ENCODE data around the gene BICRA.

BICRA gene

GRCh38 chr19:47657719-47658118 is 48.8 kb downstream of the BICRA start:
- peaks cover 0 to 6% (median 5%) of the 10 kb centered on the region in 3 donors for H3K36me3 ChIP-seq

GRCh38 chr19:47658431-47659348 is 49.8 kb downstream of the BICRA start:
- no peak overlapping the region for H3K27ac ChIP-seq
- H3K36me3 ChIP-seq, result peaks cover 0 to 6% (median under 1%) of the 10 kb centered on the region in 3 donors
- TF ChIP-seq CTCF (IDR thresholded peaks at IDR 0.05), result no peak
- intact Hi-C loops (cut with DNase I; ENCODE audit: low total_unique reads), result no loop called here
- H3K4me1 ChIP-seq, result peaks cover 0 to 22% (median 19%) of the 10 kb centered on the region in 4 donors
- H3K4me3 ChIP-seq, result no peak overlapping the region
- H3K27me3 ChIP-seq, result no peaks in the 10 kb centered on the region
- DNase-seq, result no peak
- H3K9me3 ChIP-seq, result no peaks in the 10 kb centered on the region

More at GRCh38 chr19:47657719-47658118, 48.8 kb downstream of the BICRA start:
- H3K4me3 ChIP-seq, result no peak overlapping the region
- no peak for DNase-seq
- intact Hi-C loops (cut with DNase I; ENCODE audit: low total_unique reads), result no loop called here
- TF ChIP-seq CTCF (IDR thresholded peaks at IDR 0.05), result no peak
- no peaks in the 10 kb centered on the region for H3K27me3 ChIP-seq
- H3K27ac ChIP-seq, result no peak overlapping the region
- no peaks in the 10 kb centered on the region for H3K9me3 ChIP-seq
- peaks cover 0 to 16% (median 12%) of the 10 kb centered on the region in 4 donors for H3K4me1 ChIP-seq

- peaks cover 0 to 6% (median 0%) of the 10 kb centered on the region in 3 donors for H3K36me3 ChIP-seq
- H3K27ac ChIP-seq, result no peak overlapping the region
- H3K4me1 ChIP-seq, result peaks cover 7 to 36% (median 28%) of the 10 kb centered on the region in 4 donors
- TF ChIP-seq CTCF (IDR thresholded peaks at IDR 0.05), result no peak
- no peak for DNase-seq
- intact Hi-C loops (cut with DNase I; ENCODE audit: low total_unique reads), result no loop called here
- H3K4me3 ChIP-seq, result no peak overlapping the region
- H3K27me3 ChIP-seq, result no peaks in the 10 kb centered on the region
- H3K9me3 ChIP-seq, result no peaks in the 10 kb centered on the region
Observed at GRCh38 chr19:47660435-47660832, 51.5 kb downstream of the BICRA start.

GRCh38 chr19:47661161-47661560 is 52.2 kb downstream of the BICRA start:
- peak; percentile 67 to 77 for DNase-seq
- TF ChIP-seq CTCF (IDR thresholded peaks at IDR 0.05), result no peak
- Histone ChIP-seq H3K27ac (peak overlapping the region; percentile 41 to 60), H3K27me3 (no peaks in the 10 kb centered on the region), H3K9me3 (no peaks in the 10 kb centered on the region), H3K4me1 (peaks cover 7 to 43% (median 31%) of the 10 kb centered on the region in 4 donors), H3K4me3 (no peak overlapping the region), H3K36me3 (peaks cover 0 to 6% (median 0%) of the 10 kb centered on the region in 3 donors)
- intact Hi-C loops (cut with DNase I; ENCODE audit: low total_unique reads), result no loop called here

GRCh38 chr19:47661611-47662010 is 52.7 kb downstream of the BICRA start:
- no peak for DNase-seq
- peak overlapping the region; percentile 41 to 60 for H3K27ac ChIP-seq
- intact Hi-C loops (cut with DNase I; ENCODE audit: low total_unique reads), result no loop called here
- peaks cover 0 to 6% (median 0%) of the 10 kb centered on the region in 3 donors for H3K36me3 ChIP-seq
- no peak for TF ChIP-seq CTCF (IDR thresholded peaks at IDR 0.05)
- peaks cover 7 to 46% (median 32%) of the 10 kb centered on the region in 4 donors for H3K4me1 ChIP-seq
- H3K27me3 ChIP-seq, result no peaks in the 10 kb centered on the region
- no peak overlapping the region for H3K4me3 ChIP-seq
- no peaks in the 10 kb centered on the region for H3K9me3 ChIP-seq
